GM21381 (cell line): ENCODE results near the gene RAMP3.

ENCODE experiments used
- ATAC-seq: cut with Tn5 transposase; IDR thresholded peaks from one replicate; pipeline ENCODE4 v1.9.1; 2021; ENCODE audit warnings: mild to moderate bottlenecking, moderate library complexity; ENCODE audit not compliant: unreplicated experiment

The RAMP3 gene

DNA sequence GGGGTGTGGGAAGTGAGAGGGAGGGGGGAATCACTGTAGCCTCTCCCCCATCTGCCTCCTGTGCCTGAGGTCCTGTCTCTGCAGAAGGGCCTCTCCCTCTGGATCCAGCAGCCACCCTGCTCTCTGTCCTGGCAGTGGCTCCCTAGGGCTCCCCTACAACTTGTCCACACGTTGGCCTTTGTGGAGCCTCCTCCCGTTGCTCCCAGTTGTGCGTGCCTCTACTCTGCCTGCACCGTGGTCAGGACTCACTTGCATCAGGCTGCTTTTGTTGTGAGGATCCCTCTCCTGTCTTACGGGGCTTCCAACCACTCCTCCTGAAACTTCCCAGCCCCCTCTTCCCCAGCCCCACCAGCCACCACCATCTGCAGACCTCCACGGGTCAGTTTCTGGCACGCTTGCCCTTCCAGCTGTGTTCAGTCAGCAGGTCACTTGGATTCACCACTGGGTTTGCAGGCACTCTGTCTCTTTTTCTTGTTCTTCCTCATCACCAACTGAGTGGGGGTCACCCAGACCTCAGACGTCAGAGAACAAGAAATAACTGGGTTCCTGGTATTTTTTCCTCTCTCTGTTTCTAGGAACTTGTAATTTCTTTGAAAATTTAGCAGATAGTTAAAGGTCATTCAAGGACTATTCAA lies 62.3 kb downstream of the RAMP3 start:
- no peak for ATAC-seq

DNA sequence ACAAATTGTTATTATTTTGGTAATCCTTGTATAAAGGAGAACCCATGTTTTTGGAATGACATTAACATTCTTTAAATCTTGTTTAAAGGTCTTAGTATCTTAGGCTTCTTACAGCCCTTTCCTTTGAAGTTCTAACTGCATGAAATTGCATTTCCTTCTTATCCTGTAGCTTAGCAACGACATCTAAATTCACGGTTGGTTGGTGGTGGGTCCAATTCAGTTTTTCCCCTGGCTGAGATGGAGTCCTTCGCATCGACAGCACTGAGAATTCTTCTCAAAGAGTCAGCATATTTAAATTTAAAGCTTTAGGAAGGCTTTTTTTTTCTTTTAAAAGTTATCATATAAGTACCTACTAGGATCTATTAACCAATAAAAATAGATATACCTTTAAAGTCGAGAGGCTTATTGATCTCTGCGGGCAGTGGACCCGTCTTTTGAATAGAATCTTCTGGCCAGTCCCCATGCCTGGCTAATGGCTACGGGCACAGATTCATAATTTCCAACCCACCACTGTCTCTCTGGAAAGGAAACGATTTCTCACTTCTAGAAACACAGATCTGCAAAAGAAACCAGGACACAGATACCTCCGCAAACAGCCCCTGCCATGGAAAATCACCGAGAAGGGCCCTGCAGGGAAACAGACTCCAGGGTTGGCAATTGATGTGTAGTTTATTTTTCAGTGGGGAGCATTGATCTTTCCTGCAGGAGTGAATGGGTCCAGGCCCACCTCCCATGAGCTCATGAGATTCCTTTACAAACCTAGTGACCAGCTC lies 63.4 kb downstream of the RAMP3 start:
- ATAC-seq = no peak

DNA sequence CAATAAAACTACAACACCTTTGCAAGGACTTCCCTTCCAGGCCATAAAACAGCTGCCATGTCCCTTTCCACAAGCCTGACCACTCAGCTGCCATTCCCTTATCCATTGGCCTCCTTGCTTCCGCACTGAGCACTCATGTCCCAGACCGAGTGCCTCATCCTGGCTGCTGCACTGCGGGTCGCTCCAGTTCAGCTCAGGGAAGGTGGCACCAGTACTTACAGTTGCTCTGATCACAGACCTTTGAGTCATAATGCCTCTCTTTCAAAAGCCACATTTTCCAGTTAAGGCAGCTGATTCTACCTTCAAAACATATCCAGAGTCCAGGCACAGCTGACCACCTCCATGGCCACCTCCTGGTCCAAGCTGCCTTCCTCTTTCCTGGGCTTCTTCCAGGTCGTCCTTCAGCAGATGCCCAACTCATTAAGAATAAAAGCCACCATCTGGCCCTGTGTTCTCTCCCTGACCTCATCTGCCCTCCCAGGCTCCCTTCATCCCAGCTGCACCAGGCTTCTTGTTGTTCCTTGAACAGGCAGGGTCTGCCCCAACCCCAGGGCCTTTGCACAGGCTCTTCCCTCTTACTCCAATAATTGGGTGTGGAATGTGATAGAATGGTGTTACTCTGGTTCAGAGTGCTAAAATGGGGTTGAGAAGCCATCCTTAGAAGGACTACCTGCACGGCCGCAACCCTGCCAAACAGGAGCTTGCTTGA lies 64.5 kb downstream of the RAMP3 start:
- no peak for ATAC-seq

DNA sequence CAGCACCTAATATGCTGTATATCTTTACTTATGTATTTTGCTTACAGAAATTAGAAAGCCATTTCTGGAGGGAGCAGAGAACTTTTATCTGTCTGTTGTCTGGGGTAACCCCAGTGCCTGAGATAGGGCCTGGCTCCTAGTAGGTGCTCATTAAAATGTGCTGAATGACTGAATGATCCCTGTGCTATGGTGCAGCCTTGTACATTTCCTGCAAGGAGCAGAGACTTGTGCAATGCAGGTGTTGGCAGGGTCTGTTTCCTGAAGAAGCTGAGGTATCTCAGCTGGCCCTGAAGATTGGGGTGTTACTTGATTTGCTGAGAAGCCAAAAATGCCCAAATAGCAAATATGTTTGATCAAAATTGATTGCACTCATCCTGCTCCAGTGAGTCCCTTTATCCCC lies 65.5 kb downstream of the RAMP3 start:
- ATAC-seq = no peak

DNA sequence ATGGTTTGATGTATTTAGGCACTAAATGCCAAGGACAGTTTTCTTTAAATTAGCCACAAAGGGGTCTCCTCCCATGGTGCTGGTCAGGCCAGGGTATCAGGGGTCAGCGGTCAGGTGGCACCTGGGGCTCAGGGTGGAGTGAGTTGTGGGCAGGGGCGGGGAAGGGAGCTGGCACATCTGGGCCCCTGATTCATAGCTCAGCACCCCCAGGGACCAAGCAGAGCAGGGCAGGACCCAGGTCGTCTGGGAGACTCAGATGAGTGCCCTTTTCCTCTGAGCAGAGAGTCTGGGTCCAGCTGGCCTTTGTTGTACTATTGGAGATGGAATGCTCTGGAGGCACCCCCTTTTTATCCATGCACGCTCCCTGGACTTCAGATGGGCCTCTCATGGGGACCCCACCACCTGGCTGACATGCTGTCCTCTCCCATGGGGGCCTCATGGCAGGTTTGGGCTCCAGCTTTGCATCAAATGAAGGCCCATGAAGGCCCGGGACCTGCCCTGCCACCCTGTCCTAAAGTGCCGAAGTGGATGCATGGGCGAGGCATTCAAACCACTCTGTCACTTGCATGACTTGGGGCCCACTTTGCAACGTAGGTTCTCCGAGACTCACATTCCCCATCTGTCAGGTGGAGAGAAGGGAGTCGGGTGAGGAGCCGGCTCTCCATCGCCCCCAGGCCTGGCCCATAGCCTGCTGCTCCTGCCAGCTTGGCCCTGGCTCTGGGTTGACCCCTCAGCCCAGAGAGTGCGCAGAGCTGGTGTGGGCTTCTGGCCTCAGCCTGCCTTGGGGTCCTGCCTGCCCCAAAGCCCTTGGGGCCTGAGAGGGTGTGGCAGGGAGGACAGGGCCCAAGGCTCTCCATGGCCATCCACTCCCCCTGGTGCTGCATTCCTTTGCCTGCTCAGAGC lies 66.4 kb downstream of the RAMP3 start:
- ATAC-seq = no peak

DNA sequence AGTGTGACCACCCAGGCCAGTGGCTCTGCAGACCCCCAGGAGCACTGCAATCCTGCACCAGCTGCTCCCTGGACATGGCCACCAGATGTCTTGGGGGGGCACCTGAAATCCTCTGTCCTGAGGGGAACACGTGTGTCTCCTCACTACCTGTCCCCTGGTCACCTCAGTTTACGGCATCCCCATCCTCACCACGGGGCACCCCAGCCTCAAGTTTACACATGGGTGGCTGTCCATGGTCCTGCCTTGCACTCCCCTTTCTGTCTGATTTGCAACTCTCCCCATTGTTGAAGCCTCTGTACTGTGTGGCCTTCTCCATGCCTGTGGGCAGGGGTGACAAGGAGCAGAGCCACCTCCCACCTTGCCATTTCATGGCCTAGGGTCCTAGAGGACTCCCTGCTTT lies 67.2 kb downstream of the RAMP3 start:
- no peak for ATAC-seq

DNA sequence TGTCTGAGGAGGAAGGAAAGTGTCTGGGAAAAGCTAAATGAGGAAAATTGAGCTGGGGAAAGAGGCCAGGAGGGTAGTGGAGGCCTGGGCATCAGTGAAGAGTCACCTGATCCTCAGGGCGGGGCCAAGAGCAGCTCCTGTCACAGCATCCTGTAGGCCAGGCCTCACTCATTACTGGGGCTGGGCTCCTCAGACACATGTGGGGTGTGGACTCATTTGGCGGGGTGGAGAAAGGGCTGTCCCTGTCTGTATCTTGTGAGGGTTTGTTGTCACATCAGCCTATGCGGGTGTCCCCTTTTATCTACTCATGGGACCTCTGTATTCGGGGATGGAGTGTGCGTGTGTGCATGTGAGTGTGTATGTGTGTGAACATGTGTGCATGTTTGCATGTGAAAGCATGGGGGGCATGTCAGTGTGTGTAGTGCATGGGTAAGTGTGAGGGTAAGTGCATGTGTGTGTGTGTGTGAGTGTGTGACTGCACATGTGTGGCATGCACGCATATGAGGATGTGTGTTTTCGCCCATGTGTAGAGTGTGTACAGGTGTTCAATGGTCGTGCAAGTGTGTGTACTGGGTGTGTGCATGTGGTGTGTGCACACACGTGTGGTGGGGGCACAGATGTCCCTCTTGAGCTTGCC lies 67.8 kb downstream of the RAMP3 start:
- no peak for ATAC-seq

DNA sequence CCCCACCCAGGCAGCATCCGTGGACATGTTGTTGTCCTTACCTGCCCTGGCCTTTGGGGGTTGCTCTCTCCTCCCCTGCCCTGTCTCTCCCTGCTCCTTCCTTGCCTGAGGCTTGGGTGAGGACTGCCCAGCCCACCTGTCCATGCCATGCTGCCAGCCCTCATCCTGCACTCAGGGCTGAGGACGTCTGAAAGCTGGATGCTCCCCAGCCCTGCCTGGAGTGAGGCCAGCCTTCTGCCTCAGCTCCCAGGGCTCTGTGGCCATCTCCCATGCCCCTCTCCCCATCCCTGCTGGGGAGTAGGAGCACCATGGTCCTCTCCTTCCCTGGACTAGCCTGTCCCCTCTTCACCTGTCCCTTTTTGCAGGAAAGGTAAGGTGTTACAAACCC lies 68.4 kb downstream of the RAMP3 start:
- no peak for ATAC-seq

DNA sequence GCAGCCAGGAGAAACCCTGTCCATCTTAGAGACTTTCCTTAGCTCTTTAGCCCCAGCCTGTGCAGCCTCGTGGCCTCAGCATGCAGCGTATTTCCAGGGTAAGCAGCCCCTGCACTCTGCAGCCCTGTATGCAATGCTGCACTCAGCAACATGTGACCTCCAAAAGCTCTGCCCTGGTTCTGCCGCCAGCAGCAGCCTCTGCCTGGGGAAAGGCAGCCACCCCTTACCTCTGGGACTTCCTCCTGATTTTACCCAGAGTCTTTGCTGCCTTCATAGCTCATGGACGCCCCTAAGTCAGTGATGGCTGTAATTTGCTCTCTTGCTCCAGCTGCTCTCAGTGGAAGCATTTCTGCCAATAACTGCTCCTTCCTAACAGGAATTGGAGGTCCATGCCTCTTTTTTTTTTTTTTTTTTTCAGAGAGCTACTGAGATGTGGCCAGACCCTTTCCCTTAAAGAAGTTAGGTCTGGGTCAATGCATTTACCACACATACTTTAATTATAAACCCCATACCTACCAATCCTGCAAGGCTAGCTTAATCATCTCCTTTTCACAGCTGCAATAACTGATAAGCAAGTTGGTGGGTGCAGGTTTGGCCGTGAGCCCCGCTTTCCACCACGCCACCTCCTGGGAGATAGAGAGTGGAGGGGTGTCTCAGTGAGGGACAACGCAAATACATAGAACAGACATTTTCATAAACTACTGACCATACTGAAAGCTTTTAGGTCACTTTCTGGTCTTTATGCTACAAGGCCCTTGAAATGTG lies 71.7 kb downstream of the RAMP3 start:
- no peak for ATAC-seq

DNA sequence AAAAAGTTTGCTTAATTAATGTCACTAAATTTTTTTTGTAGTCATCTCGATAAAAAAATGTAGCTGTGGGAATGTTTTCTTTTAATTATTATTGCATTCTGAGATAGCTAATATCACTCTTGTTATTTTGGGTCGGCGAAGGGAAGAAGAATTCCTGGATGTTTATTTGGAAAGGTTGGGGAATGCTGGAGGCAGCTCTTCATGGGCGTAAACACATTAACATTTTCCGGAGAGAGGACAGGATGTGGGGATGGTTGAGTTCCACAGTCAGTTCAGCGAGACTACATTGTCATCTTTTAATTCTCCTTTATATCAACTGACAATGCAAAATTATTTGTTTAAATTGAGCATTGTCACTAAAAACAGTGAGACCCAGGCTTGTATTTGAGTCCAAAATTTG lies 72.5 kb downstream of the RAMP3 start:
- no peak for ATAC-seq

DNA sequence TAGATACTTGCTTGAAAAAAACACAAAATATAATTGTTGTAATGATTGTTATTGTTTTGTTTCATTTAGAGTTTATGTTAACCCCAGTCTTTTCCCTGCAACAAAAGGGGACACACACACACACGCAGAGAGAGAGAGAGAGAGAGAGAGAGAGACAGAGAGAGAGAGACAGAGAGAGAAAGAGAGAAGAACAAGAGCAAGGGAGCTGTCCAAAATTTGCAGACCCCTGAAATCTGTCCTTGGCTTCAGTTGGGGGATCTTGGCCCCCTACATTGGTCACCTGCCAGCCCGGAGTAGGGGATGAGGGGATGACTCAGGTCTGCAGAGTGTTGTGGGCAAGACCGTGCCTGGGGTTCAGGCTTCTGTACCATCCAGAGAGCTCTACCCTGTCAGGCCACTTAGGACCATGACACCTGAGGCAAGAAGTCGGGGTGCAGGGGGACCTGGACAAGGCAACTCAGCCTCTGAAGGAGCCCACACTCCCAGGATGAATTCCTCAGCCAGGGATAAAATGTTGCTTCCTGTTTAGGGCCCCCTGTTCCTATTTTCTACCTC lies 73.1 kb downstream of the RAMP3 start:
- no peak for ATAC-seq

DNA sequence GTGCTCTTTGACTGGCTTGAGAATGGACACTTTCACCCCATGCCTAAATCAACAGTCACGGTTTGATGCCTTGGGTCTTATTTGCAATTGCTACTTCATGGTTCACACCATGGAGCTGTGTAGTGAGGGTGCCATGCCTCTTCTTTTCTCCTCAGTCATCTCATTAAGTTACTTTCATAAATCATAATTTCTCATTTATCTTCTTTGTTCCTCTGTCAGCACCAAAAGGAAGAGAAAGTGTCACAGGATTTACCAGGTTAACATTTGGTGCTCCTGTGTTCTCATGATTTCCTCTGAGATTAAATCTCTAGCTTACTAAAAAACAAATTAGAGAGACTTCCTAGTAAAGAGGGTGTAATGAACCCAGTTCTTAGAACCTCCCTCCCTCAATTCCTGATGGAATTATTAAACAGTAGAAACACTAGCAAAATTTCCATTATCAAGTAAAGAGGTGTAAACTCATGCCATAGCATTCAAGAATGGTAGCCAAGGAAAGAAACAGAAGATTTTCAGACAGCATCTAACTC lies 75.7 kb downstream of the RAMP3 start:
- no peak for ATAC-seq
